MCF 10A (cell line): ENCODE measurements around the gene BMPR1A. TPM values are rescaled to one million over a fixed set of nuclear protein-coding genes. Genes with fewer than 3 reads are reported as not detected.

Source experiments
- BruUV-seq: library from RNA; stranded (reverse); fragments of 400-500 nt; replicated peaks from 2 replicates; lab custom pipeline; 2021; lab: Mats Ljungman, UMichigan
- CTCF ChIA-PET: fragments of 300-600 bp; sonication (Branson Sonifier 250); formaldehyde crosslinking; extraction: SDS; loops from one replicate; lab custom pipeline; 2021; ENCODE audit warnings: antibody characterized with exemption, inconsistent platforms; lab: Yijun Ruan, JAX
- POLR2A ChIA-PET: fragments of 300-600, 350-650 bp; sonication (Branson Sonifier 250); formaldehyde crosslinking; extraction: SDS; loops from one replicate; lab custom pipeline; 2020; ENCODE audit warnings: antibody characterized with exemption, inconsistent platforms; lab: Yijun Ruan, JAX
- DNase-seq: peaks from one replicate; pipeline ENCODE4 v3.0.0-alpha.2; 2018; ENCODE audit not compliant: unreplicated experiment
- H3K27ac Mint-ChIP-seq: one replicate; pipeline ENCODE4 v1.8.0; 2022; ENCODE audit warnings: mild to moderate bottlenecking, low read depth, mixed read lengths; ENCODE audit not compliant: unreplicated experiment
- H3K27me3 Mint-ChIP-seq: one replicate; pipeline ENCODE4 v1.8.0; 2022; ENCODE audit warnings: mixed read lengths; ENCODE audit not compliant: insufficient read depth, unreplicated experiment
- H3K36me3 Mint-ChIP-seq: one replicate; pipeline ENCODE4 v1.8.0; 2022; ENCODE audit warnings: mild to moderate bottlenecking, moderate library complexity, mixed read lengths; ENCODE audit not compliant: insufficient read depth, unreplicated experiment
- H3K4me1 Mint-ChIP-seq: one replicate; pipeline ENCODE4 v1.8.0; 2022; ENCODE audit warnings: mixed read lengths; ENCODE audit not compliant: insufficient read depth, unreplicated experiment
- H3K4me3 Mint-ChIP-seq: one replicate; pipeline ENCODE4 v1.8.0; 2022; ENCODE audit warnings: mild to moderate bottlenecking, moderate library complexity, mixed read lengths; ENCODE audit not compliant: unreplicated experiment
- H3K9me3 Mint-ChIP-seq: one replicate; pipeline ENCODE4 v1.8.0; 2022; ENCODE audit warnings: mixed read lengths; ENCODE audit not compliant: unreplicated experiment
- CTCF ChIP-seq: fragments of 200-600 bp; IDR thresholded peaks from one replicate; pipeline ENCODE4 v1.8.0; 2022; ENCODE audit warnings: antibody characterized with exemption, mild to moderate bottlenecking; ENCODE audit not compliant: unreplicated experiment
- intact Hi-C: fragments of 100-400 bp; cut with micrococcal nuclease; formaldehyde crosslinking; loops from 2 replicates; pipeline ENCODE4 v1.14.1; 2022
- total RNA-seq: library from RNA; stranded (reverse); gene quantifications from 2 replicates; pipeline ENCODE4 v1.2.3, GENCODE V29; 2022

Gene BMPR1A
- total RNA-seq, 1 experiment from 2014 or later = 27.3 TPM

- no TSS peak for BruUV-seq
- H3K9me3 Mint-ChIP-seq = no peaks in the 10 kb centered on the region
- TF ChIP-seq CTCF = no peak
- DNase-seq = peak; percentile 61
- H3K36me3 Mint-ChIP-seq = peaks cover 52% of the 10 kb centered on the region
- no peak overlapping the region for H3K4me3 Mint-ChIP-seq
- ChIA-PET POLR2A (interaction anchor here (0.8 kb wide), 1 partner anchor 175 kb away, joined by 3 read pairs; no protein-coding TSS in a partner anchor), CTCF (interaction anchor here (0.8 kb wide), 1 partner anchor 224 kb away, joined by 3 read pairs; no protein-coding TSS in a partner anchor)
- peaks cover 10% of the 10 kb centered on the region for H3K4me1 Mint-ChIP-seq
- peak overlapping the region; percentile 40 for H3K27ac Mint-ChIP-seq
- intact Hi-C loops = no loop called here
- no peaks in the 10 kb centered on the region for H3K27me3 Mint-ChIP-seq
Observed at GRCh38 chr10:86918022-86918471, 161.6 kb downstream of the BMPR1A start.

- ChIA-PET POLR2A (interaction anchor here (0.6 kb wide), 1 partner anchor 273 kb away, joined by 3 read pairs; no protein-coding TSS in a partner anchor), CTCF (no interaction called here)
- Mint-ChIP-seq H3K4me1 (peaks cover 8% of the 10 kb centered on the region), H3K4me3 (no peak overlapping the region), H3K36me3 (peaks cover 38% of the 10 kb centered on the region), H3K27ac (no peak overlapping the region), H3K9me3 (no peaks in the 10 kb centered on the region), H3K27me3 (no peaks in the 10 kb centered on the region)
- no TSS peak for BruUV-seq
- TF ChIP-seq CTCF = no peak
- DNase-seq = no peak
- intact Hi-C loops = no loop called here
Observed at GRCh38 chr10:86922553-86922961, 166.1 kb downstream of the BMPR1A start.

- Mint-ChIP-seq H3K27ac (no peak overlapping the region), H3K9me3 (no peaks in the 10 kb centered on the region), H3K4me3 (no peak overlapping the region), H3K36me3 (peaks cover 28% of the 10 kb centered on the region), H3K27me3 (no peaks in the 10 kb centered on the region), H3K4me1 (peaks cover 6% of the 10 kb centered on the region)
- intact Hi-C loops = no loop called here
- ChIA-PET POLR2A (no interaction called here), CTCF (no interaction called here)
- DNase-seq = no peak
- BruUV-seq = no TSS peak
- TF ChIP-seq CTCF = no peak
Observed at GRCh38 chr10:86929468-86930380, 173.3 kb downstream of the BMPR1A start.

- Mint-ChIP-seq H3K27ac (peak overlapping the region; percentile 8), H3K9me3 (no peaks in the 10 kb centered on the region), H3K36me3 (peaks cover 28% of the 10 kb centered on the region), H3K4me3 (no peak overlapping the region), H3K27me3 (no peaks in the 10 kb centered on the region), H3K4me1 (peaks cover 6% of the 10 kb centered on the region)
- intact Hi-C loops = no loop called here
- POLR2A ChIA-PET = interaction anchor here (0.6 kb wide), 1 partner anchor 156 kb away, joined by 4 read pairs; no protein-coding TSS in a partner anchor
- DNase-seq = peak; percentile 56
- no TSS peak for BruUV-seq
- CTCF ChIA-PET = interaction anchor here (0.6 to 0.7 kb wide), 2 partner anchors 7 to 151 kb away, joined by 3 read pairs; no protein-coding TSS in a partner anchor
- no peak for TF ChIP-seq CTCF
Observed at GRCh38 chr10:86931872-86932271, 175.5 kb downstream of the BMPR1A start.
